HG03571 (cell line): ENCODE results near the gene RPRML.
"Not testable (repeated sequence)": the region's sequence is repeated elsewhere in the genome, so short reads cannot be mapped to it uniquely, and the experiment has no call there.

Experiments
- ATAC-seq: cut with Tn5 transposase; IDR thresholded peaks from one replicate; pipeline ENCODE4 v1.9.1; 2021; ENCODE audit not compliant: unreplicated experiment

Gene RPRML

DNA sequence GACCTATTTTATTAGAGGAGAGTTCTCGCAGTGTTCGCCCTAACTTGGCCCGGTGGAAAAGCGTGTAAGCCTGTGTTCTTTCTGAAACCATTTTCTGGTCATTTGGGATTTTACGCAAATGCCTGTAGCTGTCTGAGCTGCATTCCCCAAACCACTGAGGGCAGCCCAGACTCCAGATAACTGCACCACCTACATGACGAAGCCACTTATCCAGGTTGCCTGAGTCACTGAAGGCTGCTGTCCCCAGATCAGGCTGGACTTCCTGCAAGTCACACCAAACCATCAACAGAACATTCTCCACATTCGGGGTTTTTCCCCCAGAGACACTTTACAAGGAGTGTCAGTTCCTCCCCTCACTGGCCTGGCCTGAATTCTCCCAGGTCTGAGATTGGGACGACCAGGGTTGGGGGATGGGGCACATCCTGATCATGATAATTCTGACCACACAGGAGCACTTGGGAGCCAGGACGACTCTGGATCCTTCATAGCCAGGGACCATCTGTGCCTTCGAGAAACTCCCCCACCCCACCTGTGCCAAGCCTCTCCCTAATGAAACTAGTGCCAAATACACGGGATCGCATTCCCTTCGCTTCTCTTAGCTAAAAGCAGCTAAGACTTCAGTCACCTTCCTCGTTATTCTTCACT, 2.3 kb downstream of the RPRML start:
- no peak for ATAC-seq

DNA sequence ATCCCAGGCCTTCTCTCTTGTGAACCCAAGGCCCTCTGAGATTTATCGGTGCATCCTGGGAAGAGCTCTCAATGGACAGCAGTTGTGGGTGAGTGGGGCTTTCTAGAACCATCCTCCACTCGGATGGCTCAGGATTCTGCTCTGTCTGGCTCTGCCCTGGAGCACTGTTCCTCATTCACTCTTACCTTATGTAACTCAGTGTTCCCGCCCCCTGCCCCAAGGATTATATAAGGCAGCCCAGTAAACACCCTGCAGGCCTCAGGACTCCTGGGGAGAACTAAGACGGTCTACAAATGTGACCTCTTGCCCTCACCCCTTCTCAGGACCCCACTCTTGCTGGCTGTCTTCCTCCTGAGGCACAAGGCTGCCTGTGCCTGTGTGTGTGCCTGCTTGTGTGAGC, 3.8 kb downstream of the RPRML start:
- ATAC-seq = no peak

DNA sequence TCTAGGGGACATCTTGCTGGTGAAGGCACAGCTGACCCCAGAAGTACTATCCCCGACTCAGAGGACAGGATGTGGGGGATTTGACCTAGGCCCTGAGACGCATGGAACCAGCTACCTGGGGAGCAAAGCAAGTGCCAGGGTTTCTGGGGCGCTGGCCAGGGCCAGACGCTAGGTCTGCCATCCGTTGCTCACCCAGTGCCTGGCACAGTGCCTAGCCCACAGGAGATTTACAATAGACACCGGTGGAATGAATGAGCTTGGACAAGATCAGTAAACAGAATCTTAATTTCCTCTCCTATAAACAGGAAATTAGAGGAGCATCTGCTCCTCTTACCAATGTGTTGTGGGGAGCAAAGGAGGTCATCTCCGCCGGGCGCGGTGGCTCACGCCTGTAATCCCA, 5.0 kb downstream of the RPRML start:
- ATAC-seq = no peak

DNA sequence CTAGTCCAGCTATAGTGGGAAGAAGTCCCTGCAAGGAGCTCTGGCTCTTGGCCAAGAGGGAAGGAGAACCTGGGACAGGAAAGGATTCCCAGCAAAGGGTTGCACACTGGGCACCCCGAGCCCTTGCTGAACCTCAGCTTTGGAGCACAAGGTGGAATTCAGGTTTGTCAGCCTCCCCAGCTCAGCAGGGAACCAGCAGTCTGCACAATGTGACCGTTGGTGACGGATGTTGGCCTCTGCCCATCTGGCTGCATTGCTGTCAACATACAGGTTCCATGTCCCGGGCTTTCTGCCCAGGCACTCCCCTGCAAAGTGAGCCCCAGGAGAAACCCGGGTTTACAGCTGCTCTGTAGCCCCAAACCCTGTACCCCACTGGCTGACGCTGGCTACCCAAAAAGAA, 6.7 kb downstream of the RPRML start:
- ATAC-seq = no peak

DNA sequence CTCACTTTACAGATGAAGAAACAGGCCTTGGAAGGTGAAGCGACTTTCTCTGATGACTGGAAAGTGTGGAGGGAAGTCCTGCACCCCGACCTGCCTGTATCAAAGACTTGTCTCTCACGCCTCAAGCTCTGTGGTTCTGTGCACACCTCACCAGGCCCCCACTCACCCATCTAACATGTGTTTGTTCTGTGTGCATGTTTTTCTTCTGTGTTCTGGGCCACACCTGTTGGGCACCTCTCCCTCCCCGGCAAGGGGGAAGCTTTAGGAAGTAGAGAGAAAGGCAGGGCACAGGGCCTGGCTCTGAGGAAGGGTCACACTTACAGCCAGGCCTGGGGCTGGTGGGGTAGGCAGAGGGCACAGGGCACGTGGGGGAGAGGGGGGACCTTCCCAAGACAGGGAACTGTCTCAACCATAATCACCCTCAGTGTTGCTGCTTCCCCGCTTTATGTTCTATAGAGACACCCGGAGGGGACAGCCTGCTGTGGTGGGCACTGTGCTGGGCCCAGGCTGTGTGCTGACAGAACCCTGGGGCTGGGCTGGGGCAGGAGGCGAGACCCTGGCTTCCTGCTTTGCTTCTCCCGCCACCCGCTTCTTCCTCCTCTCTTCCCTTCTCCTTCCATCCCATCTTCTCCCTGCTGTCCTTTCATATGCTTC, 7.3 kb downstream of the RPRML start:
- no peak for ATAC-seq

DNA sequence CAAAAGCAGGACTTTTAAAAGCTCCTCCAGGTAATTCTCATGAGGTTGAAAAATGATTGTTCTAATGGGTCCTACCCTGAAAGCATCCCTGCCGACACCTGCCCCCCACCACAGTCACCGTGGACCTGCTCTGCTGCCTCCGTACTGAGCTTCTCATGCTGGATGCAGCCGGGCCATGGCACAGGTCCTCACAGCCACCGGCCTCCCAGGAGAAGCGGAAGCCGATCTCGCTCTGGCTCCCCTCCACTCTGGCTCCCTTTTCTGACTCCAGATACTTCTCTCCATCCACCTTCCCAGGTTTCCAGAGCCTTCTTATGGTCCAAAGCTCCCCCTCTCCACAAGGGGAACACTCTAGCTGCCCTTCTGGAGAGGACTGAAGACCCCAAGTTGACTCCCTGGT, 10.2 kb downstream of the RPRML start:
- ATAC-seq = no peak

DNA sequence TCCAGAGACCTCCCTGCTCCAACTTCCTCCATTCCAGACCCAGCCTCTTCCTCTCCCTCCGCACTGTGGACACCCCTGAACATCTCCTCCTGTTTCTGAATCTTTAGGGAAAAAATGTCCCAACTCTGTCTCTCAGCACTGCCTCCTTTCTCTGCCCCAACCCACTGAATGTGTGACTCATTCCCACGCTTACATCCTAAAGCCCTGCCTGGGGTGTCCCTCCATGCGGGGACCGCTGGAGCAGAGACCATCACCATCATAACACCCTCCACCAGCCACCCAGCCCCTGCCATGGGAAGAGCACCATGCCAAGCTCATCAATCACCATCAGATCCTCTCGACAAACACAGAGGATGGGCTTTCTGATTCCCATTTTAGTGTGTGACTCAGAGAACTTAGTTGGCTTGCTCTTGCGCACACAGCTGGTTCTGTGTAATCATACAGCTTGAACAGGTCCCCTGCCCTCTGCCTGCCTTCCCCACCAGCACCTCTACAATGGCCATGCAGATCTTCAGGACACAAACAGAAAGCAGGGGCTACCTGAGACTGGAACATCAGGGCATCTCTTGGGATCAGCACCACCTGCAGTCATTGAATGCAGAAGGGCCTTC, 10.7 kb downstream of the RPRML start:
- no peak for ATAC-seq

DNA sequence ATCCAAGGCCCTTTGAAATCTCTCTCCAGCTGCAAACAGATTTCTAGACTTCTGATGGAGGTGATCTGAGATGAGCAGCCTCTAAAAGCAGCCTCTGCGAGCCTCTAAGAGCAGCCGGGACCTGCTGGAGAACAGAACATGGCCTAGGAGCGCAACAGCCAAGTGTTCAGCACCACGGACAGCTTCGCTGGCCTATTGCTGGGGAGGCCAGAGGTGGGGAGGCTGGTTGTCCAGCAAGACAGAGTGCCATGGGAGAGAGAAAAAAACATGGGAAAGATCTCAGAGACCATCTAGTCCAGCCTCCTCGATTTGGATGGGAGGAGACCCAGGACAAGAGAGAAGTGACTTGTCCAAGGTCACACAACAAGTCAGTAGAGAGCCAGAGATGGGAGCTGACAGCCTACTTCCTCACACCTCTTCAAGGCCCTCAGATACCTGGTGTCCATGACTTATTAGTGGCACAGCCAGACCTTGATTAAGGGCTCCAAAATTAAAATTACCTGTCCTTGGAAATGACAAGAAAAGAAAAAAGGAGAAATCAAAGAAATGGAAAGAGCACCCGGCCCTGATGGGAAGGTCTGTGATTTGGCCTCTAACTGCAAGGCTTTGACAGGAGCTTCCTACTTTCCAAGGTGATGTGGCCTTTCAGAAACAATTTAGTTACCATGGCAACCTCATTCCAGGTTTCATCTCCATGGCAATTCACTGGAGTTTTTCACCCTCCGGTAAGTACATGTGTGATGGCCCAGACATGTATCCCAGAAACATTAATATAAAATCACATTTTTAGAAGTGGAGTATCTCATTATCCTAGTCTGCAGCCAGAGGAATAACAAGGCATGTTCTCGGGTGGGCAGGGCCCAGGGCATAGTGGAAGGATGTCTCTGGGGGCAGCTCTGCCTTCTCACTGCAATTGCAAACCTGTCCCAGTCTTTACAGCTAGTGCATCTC, 14.5 kb downstream of the RPRML start:
- ATAC-seq = no peak

DNA sequence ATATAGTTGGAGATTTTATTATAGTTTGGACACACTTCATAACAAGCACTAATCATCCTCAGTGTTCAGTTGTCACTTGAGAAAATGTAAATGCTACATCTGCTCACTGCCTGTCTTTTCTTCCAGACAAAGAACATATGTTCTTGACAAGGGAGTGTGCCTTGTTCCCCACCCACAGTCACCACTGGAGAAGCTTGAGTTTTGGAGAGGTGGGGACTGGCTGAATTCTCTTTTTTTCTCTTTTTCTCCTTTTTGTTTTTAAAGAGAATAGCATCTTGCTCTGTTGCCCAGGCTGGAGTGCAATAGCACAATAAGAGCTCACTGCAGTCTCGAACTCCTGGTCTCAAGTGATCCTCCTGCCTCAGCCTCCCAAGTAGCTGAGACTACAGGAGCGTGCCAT, 15.5 kb downstream of the RPRML start:
- ATAC-seq = no peak

DNA sequence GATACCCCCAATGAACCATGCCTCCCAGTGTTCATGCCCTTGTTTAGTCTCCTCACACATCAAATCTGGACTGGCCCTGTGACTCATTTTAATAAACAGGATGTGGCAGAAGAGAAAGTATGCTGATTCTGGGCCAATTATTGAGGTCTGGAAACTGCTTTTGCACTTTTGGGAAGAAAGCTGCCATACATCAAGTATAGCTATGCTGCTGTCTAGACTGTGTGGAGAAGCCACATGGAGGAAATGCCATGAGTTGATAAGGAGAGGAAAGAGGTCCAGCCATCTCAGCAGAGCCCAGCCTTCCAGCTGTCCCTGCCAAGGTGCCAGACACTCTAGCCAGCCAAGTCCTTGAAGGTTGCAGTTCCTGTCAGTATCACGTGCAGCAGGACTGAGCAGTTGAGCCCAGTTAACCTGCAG, 16.7 kb downstream of the RPRML start:
- ATAC-seq = no peak

DNA sequence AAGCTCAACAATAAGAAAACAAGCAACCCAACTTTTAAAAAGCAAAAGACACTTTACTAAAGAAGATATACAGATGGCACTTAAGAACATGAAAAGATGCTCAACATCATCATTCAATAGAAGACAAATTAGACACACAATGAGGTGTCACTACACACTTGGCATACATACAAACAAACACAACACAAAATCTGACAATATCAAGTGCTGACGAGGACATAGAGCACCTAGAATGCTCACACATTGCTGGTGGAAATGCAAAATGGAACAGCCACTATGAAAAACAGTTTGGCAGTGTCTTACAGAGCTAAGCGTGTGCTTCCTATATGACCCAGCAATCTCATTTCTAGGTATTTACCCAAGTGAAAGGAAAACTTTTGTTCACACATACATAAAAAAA, 18.9 kb downstream of the RPRML start:
- no peak for ATAC-seq

DNA sequence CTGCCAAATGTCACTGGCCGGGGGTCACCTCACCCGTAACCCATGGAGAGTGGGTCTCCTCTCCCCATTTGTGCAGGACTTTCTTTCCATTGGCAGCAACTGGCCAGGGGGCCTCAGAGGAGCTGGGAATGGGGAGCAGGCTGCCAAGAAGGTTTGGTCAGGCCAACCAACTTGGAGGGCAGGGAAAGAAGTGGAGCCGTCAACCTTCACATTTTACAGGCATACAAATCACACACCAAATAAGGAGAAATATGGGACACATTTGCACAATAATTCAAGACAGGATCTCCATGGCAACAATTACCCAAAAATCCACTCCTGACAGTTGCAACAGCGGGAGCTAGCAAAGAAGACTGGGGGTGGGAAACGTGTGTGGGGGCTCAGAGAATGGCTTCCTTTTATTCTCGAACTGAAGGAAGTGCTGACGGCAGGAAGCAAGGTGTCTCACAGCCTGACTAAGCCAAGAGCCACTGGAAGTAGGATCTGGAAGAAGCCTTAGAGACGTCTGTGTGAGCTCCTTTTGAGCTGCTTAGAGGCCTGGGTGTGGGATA, 20.9 kb downstream of the RPRML start:
- no peak for ATAC-seq

DNA sequence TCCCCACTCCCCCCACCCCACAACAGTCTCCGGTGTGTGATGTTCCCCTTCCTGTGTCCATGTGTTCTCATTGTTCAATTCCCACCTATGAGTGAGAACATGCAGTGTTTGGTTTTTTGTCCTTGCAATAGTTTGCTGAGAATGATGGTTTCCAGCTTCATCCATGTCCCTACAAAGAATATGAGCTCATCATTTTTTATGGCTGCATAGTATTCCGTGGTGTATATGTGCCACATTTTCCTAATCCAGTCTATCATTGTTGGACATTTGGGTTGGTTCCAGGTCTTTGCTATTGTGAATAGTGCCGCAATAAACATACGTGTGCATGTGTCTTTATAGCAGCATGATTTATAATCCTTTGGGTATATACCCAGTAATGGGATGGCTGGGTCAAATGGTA, 25.9 kb downstream of the RPRML start:
- not testable (repeated sequence) for ATAC-seq

DNA sequence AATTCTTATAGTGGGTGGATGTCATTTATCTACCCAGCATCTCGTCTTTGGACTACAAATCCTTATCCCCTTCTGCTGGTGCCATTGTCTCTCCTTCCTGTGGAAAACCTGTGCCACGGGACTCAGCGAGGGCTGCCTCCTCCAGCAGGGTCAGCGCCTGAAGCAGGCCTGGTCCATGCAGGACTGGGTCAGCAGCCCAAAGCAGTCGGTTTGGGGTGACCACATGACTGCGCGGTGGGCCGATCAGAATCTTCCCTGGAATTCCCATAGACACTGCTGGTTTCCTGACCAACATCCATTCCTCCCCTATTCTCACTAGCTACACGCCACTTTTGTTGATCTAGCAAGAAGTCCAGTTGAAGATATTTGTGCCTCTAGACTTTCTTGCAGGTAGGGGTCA, 26.9 kb downstream of the RPRML start:
- ATAC-seq = no peak

DNA sequence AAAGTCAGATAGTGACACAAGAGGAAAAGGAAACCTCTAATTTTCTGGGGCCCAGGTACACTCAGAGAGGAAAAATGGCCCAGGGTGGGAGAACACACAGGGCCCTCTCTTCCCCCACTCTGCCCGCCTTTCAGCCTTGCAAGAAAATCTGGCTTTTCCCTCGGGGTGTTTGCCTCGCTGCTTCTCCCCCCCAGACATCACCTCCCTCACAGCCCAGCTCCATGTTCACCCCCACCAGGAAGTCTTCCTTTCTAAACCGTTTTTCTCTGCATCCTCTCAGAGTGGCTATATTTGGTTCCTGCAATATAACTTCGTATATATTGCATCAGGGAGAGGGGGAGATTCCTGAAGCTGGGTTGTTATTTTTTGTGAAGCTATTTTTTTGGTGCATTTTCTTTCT, 27.3 kb downstream of the RPRML start:
- no peak for ATAC-seq

DNA sequence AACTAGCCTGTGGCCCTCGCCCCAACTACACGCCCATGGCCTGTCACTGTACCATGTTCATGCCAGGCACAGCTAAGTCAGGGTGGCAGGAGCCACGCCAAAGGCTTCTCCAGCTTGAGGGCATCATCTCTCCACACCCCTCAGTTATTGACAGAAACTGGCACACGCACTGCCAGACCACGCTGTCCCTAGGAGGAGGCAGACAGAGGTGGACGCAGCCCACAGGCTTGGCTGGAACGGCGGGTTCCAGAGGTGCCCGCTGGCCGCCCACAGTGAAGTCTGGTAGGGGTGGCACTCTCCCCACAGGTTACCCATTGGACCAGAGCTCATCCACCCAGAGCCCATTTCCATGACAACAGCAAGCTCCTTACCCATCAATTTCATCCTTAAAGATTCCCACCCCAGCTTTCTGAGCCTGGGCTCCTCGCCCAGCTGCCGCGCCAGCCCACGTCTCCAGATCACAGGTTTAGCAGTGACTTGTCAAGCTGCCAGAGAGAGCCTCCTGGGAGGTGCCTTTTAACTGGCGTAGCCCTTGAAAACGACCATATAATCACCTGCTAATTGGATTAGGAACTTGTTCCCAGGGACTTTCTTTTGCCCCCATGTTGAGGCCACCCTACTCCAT, 27.9 kb downstream of the RPRML start:
- no peak for ATAC-seq

DNA sequence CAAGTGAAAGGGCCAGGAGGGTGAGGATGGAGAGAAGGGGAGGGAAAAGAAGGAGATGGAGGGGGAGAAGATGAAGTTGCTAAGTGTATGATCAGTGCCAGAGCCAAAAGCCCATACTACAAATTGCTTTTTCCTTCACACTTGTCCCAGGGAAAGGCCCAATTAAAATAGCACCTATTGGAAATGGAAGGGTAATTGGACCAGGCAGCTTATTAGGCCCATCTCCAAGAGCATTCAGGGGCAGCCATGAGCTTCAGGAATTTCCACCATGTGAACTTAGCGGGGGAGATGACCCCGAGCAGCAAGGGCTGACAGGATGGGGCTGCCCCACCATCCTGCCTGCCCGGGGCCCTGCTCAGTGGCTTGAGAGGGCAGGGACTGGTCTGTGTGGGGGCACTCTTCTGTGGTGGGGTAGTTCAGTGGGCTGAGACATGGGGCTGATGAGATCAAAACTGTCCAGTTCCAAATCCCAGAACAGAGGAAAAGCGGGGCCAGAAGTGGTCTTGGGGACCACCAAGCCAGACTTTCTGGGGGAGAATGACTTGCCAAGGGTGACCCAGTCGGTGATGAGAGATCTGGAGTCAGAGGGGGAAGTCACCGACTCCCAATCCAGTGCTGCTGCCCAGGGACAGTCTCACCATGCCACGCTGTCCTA, 28.6 kb downstream of the RPRML start:
- ATAC-seq = no peak

DNA sequence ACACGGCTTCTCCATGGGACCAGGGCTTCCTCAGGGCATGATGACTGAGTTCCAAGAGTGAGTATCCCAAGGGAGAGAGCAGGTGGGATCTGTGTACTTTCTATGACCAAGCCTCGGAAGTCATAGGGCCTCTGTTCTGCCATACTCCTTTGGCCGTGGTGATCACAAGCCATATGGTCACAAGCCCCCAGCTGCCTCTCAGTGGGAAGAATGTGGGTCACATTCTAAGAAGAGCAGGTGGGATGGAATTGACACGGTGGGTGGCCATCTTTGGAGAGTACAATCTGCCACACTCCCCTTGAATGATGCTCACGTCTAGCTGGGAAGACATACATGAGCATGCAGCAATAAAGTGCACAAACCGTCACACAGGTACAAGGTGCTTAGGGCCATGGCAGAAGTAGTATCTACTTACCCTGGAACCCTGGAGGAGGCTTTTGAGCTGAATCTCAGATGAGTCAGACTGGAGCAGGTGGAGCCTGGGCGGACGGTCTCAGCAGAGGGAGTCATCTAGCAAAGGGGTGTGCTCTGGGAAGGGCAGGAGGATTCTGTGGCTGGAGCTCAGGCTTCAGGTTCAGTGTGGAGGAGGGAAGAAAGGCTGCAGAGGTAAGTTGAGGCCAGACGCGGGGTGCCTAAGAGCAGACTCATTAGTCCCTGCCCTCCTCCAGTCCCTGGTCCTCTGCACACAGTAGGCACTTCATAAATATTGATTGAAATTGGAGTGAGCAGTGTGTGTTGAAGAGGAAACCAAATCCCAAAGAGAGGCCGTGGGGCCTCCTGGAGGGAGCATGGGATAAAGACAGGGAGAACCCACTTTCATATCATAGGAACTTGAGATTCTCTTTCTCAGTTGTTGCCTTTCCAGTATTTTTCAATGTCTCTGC, 29.5 kb downstream of the RPRML start:
- no peak for ATAC-seq

DNA sequence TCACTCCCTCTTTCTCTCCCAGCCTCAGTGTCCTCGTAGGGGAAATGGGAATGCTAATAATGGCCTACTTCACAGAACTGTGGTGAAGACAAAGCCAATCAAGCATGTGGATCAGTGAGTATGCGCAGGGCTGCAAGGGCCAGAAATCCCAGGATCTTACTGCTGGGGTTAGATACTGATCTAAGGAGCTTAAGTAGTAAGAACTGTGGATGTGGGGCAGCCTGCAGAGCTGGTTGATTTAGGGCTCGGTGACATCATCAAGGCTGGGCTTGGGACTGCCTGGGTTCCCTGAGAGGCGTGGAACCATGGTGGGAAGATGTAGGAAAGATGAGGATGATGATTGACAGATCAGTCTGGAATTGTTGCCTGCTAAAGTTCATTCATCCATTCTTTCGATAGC, 30.5 kb downstream of the RPRML start:
- no peak for ATAC-seq
